Measurements from ENCODE around the gene RABGGTA. TPM values are rescaled to one million over a fixed set of nuclear protein-coding genes. Genes with fewer than 3 reads are reported as not detected.

RABGGTA gene
- total RNA-seq, 2 donors from 2014 or later: 28.2 to 44.7 TPM

DNA sequence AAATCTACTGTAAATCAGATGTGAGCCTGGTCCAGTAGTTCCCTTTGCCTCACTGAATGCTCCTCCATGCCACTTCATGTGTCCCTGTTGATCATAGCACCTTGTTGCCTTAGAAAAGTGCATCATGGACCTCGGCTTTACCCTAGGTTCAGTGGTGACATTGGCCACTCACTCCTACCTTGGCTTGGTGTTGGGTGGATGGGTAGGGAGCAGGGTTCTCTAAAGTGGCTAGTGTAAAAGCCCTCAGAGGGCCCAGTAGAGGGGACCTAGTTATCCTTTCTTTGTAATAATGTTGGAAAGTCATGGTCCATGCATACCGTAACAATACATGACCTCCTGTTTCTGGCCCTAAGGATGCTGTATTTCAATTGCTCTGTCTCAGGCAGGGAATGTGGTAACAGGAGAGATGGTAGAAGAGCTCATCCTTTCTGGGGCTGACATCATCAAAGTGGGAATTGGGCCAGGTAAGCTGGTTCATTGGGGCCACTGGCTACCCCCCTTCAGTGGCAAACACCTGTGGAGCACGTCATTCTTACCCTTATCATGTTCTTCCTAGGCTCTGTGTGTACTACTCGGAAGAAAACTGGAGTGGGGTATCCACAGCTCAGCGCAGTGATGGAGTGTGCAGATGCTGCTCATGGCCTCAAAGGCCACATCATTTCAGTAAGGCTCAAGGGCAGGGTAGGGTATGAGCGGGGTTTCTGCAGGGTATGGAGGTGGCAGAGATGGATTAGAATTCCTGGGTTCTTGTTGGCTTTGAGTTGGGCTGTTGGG, 34.5 kb downstream of the RABGGTA start:
- Histone ChIP-seq H3K27me3 (replicated peaks; ENCODE audit: insufficient read depth) (no peaks in the 10 kb centered on the region), H3K36me3 (peaks cover 46% of the 10 kb centered on the region), H3K4me3 (no peak overlapping the region), H3K9me3 (no peaks in the 10 kb centered on the region), H3K4me1 (ENCODE audit: control insufficient read depth in 1 of 2, low read depth in 2 of 2) (peaks cover 27 to 54% of the 10 kb centered on the region in 2 donors), H3K27ac (no peak overlapping the region)
- TF ChIP-seq, protein P1, sequence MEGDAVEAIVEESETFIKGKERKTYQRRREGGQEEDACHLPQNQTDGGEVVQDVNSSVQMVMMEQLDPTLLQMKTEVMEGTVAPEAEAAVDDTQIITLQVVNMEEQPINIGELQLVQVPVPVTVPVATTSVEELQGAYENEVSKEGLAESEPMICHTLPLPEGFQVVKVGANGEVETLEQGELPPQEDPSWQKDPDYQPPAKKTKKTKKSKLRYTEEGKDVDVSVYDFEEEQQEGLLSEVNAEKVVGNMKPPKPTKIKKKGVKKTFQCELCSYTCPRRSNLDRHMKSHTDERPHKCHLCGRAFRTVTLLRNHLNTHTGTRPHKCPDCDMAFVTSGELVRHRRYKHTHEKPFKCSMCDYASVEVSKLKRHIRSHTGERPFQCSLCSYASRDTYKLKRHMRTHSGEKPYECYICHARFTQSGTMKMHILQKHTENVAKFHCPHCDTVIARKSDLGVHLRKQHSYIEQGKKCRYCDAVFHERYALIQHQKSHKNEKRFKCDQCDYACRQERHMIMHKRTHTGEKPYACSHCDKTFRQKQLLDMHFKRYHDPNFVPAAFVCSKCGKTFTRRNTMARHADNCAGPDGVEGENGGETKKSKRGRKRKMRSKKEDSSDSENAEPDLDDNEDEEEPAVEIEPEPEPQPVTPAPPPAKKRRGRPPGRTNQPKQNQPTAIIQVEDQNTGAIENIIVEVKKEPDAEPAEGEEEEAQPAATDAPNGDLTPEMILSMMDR (IDR thresholded peaks at IDR 0.05): no peak
- DNase-seq (ENCODE audit: low spot score): no peak
- no peak for ATAC-seq (ENCODE audit: insufficient number of reproducible peaks, low FRiP score, low read depth)

DNA sequence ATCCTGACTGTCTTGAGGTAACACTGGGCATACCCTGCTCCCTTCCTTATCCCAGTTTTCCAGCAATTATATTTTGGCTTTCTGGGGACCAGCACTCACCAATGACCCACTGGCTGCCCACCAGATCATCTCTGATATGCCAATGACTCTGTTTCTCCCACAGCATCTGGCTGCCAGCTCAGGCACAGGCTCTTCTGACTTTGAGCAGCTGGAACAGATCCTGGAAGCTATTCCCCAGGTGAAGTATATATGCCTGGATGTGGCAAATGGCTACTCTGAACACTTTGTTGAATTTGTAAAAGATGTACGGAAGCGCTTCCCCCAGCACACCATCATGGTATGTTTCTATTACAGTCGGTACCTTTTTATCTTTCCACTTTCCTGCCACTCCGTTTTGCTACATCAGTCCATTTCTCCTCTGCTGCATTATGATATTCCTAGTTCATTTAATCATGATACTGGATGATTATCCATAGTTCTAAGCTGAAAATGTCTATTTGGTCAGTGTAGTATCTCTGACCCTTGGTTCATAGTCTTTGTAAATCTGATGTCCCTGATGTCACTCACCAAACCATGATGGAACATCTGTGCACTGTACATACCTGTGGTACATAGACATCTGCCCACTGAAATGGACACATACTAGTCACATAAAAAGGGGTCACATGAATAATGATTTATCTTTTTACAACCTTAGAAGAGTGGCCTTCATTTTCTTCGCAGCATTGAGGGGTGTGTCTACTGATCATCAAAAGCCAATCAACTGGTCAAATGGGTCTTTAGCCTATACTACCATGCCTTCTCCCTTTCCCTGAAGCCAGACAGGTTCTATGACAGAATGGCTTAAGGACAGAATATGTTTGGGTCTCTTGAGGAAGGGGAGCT, 35.4 kb downstream of the RABGGTA start:
- TF ChIP-seq, protein P1 (IDR thresholded peaks at IDR 0.05): no peak
- H3K4me1 ChIP-seq (ENCODE audit: control insufficient read depth in 1 of 2, low read depth in 2 of 2): peaks cover 25 to 55% of the 10 kb centered on the region in 2 donors
- no peak for DNase-seq (ENCODE audit: low spot score)
- H3K27me3 ChIP-seq (replicated peaks; ENCODE audit: insufficient read depth): no peaks in the 10 kb centered on the region
- no peaks in the 10 kb centered on the region for H3K9me3 ChIP-seq
- no peak overlapping the region for H3K4me3 ChIP-seq
- ATAC-seq (ENCODE audit: insufficient number of reproducible peaks, low FRiP score, low read depth): no peak
- H3K36me3 ChIP-seq: peaks cover 46% of the 10 kb centered on the region
- H3K27ac ChIP-seq: no peak overlapping the region

- DNase-seq (ENCODE audit: low spot score): no peak
- peak overlapping the region in 1 of 2 donors; percentile 81 for H3K27ac ChIP-seq
- H3K36me3 ChIP-seq: peaks cover 35% of the 10 kb centered on the region
- H3K4me1 ChIP-seq (ENCODE audit: control insufficient read depth in 1 of 2, low read depth in 2 of 2): peaks cover 12 to 43% of the 10 kb centered on the region in 2 donors
- H3K27me3 ChIP-seq (replicated peaks; ENCODE audit: insufficient read depth): no peaks in the 10 kb centered on the region
- H3K9me3 ChIP-seq: no peaks in the 10 kb centered on the region
- ATAC-seq (ENCODE audit: insufficient number of reproducible peaks, low FRiP score, low read depth): no peak
- no peak overlapping the region for H3K4me3 ChIP-seq
- TF ChIP-seq, protein P1 (IDR thresholded peaks at IDR 0.05): no peak
Observed at GRCh38 chr14:24234095-24235005, 37.0 kb downstream of the RABGGTA start.

GRCh38 chr14:24233538-24233866, 37.9 kb downstream of the RABGGTA start:
- peaks cover 12 to 35% of the 10 kb centered on the region in 2 donors for H3K4me1 ChIP-seq (ENCODE audit: control insufficient read depth in 1 of 2, low read depth in 2 of 2)
- DNase-seq (ENCODE audit: low spot score) (no peak), ATAC-seq (ENCODE audit: insufficient number of reproducible peaks, low FRiP score, low read depth) (no peak)
- no peaks in the 10 kb centered on the region for H3K9me3 ChIP-seq
- H3K36me3 ChIP-seq: peaks cover 26% of the 10 kb centered on the region
- TF ChIP-seq, protein P1 (IDR thresholded peaks at IDR 0.05): no peak
- peak overlapping the region; percentile 74 for H3K4me3 ChIP-seq
- H3K27me3 ChIP-seq (replicated peaks; ENCODE audit: insufficient read depth): no peaks in the 10 kb centered on the region
- H3K27ac ChIP-seq: peak overlapping the region; percentile 81 to 82

Data from thoracic aorta (tissue), 2 donors.